SU-DHL-6 (cell line): Measurements from ENCODE around the gene NUB1.

Experiments used
- H2AFZ ChIP-seq: fragments of 200-600 bp; sonication (generic); 2 replicates; pipeline ENCODE4 v1.6.1; 2014; ENCODE audit warnings: low read depth, mild to moderate bottlenecking, moderate library complexity, mixed read lengths, antibody characterized with exemption, low read length; ENCODE audit not compliant: severe bottlenecking
- H3F3A ChIP-seq: fragments of 200-600 bp; shearing (Covaris generic); 2 replicates; pipeline ENCODE4 v1.6.0; 2016; ENCODE audit warnings: antibody characterized with exemption, mild to moderate bottlenecking; ENCODE audit not compliant: insufficient read depth
- H3K27ac ChIP-seq: fragments of 200-600 bp; sonication (generic); 2 replicates; pipeline ENCODE4 v1.5.1; 2016; ENCODE audit warnings: low read depth, mild to moderate bottlenecking, low read length, moderate library complexity, mixed read lengths
- H3K27me3 ChIP-seq: fragments of 200-600 bp; sonication (generic), shearing (Covaris generic); 2 replicates; pipeline ENCODE4 v1.6.0; 2014; ENCODE audit warnings: mild to moderate bottlenecking, low read length
- H3K36me3 ChIP-seq: fragments of 200-600 bp; sonication (generic); 2 replicates; pipeline ENCODE4 v1.6.1; 2014; ENCODE audit warnings: mild to moderate bottlenecking, low read length, mixed read lengths
- H3K4me2 ChIP-seq: fragments of 300-600, 200-600 bp; shearing (Covaris generic), sonication (generic); 2 replicates; pipeline ENCODE4 v1.6.0; 2014; ENCODE audit warnings: low read length, low read depth, mild to moderate bottlenecking; ENCODE audit not compliant: poor library complexity, severe bottlenecking
- H3K4me3 ChIP-seq: fragments of 200-600 bp; sonication (generic); 2 replicates; pipeline ENCODE4 v1.5.1; 2014; ENCODE audit warnings: antibody characterized with exemption, low read length, mild to moderate bottlenecking, mixed read lengths; ENCODE audit not compliant: insufficient read depth, poor library complexity, severe bottlenecking
- H3K79me2 ChIP-seq: fragments of 200-600 bp; sonication (generic); 2 replicates; pipeline ENCODE4 v1.6.1; 2014; ENCODE audit warnings: mild to moderate bottlenecking, low read length, moderate library complexity; ENCODE audit not compliant: insufficient read depth
- H3K9ac ChIP-seq: fragments of 200-600 bp; sonication (generic); 2 replicates; pipeline ENCODE4 v1.7.0; 2014; ENCODE audit warnings: mild to moderate bottlenecking, low read length
- H3K9me2 ChIP-seq: fragments of 200-600 bp; sonication (generic); replicated peaks from 2 replicates; pipeline ENCODE4 v1.6.1; 2014; ENCODE audit warnings: low read length; ENCODE audit not compliant: insufficient read depth
- H3K9me3 ChIP-seq: fragments of 200-600 bp; sonication (generic); 2 replicates; pipeline ENCODE4 v1.6.1; 2014; ENCODE audit warnings: low read length, mixed read lengths; ENCODE audit not compliant: insufficient read depth
- H4K20me1 ChIP-seq: fragments of 200-600 bp; sonication (generic); 2 replicates; pipeline ENCODE4 v1.6.1; 2014; ENCODE audit warnings: low read depth, mild to moderate bottlenecking, antibody characterized with exemption, low read length, moderate library complexity, mixed read lengths
- EZH2phosphoT487 ChIP-seq: fragments of 200-600 bp; sonication (generic), shearing (Covaris generic); conservative IDR thresholded peaks from 2 replicates; pipeline ENCODE4 v1.6.1; 2018; ENCODE audit warnings: mild to moderate bottlenecking, antibody characterized with exemption, low read length, moderate library complexity, mixed read lengths
- TF ChIP-seq, protein P1 (sequence below): fragments of 200-600 bp; sonication (generic); IDR thresholded peaks from one replicate; pipeline ENCODE4 v1.5.1; 2017; ENCODE audit warnings: antibody characterized with exemption, mild to moderate bottlenecking, low read length, moderate library complexity; ENCODE audit not compliant: insufficient read depth, poor library complexity, severe bottlenecking

The NUB1 gene

DNA sequence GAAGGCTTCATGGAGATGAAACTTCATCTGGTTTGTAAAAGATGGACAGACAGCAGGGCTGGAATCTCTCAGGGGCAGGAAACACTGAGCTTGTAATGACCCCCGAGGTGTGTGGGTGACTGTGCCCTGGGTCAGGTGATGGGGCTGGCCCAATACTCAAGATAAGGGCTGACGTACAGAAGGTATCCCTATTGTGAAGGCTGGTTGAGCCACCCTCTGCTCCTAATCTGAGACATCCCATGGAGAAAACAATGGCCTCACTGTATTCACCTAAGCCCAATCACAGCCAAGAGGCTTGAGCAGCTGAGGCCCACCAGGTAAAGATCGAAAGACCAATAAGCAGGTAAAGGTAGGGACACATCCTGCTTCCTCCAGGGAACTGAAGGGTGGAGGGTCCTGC is 34.8 kb upstream of the NUB1 start:
- H3K27me3 ChIP-seq: no peaks in the 10 kb centered on the region
- H3K4me3 ChIP-seq: no peak overlapping the region
- H3K36me3 ChIP-seq: no peaks in the 10 kb centered on the region
- no peak overlapping the region for H2AFZ ChIP-seq
- H3K79me2 ChIP-seq: no peaks in the 10 kb centered on the region
- H3K27ac ChIP-seq: no peak overlapping the region
- H3K9ac ChIP-seq: no peak overlapping the region
- no peaks in the 10 kb centered on the region for H3K9me2 ChIP-seq
- H3F3A ChIP-seq: no peaks in the 10 kb centered on the region
- H4K20me1 ChIP-seq: no peaks in the 10 kb centered on the region
- no peak overlapping the region for H3K4me2 ChIP-seq
- TF ChIP-seq, protein P1, sequence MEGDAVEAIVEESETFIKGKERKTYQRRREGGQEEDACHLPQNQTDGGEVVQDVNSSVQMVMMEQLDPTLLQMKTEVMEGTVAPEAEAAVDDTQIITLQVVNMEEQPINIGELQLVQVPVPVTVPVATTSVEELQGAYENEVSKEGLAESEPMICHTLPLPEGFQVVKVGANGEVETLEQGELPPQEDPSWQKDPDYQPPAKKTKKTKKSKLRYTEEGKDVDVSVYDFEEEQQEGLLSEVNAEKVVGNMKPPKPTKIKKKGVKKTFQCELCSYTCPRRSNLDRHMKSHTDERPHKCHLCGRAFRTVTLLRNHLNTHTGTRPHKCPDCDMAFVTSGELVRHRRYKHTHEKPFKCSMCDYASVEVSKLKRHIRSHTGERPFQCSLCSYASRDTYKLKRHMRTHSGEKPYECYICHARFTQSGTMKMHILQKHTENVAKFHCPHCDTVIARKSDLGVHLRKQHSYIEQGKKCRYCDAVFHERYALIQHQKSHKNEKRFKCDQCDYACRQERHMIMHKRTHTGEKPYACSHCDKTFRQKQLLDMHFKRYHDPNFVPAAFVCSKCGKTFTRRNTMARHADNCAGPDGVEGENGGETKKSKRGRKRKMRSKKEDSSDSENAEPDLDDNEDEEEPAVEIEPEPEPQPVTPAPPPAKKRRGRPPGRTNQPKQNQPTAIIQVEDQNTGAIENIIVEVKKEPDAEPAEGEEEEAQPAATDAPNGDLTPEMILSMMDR: no peak
- no peak for TF ChIP-seq EZH2phosphoT487
- H3K9me3 ChIP-seq: no peaks in the 10 kb centered on the region; the same call in 1 of the 2 replicates

DNA sequence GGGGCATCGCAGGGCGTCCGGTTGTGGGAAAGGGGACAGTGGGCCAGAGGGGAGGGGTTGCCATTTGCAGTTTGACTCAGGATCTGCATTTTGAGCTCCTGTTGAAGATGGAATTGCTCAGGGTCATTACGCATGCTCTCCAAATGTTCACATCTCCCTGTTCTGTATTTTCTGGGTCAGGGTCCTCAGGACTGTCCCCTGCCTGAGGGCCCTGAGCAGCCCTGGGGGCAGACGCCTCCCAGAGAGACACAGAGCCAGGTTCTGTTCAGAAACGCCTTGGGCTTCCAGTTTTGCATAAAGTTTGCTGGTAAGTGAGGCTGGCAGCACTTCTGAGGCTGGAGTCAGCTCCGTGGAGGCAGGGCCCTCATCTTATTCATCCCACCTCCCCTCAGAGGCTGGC is 34.1 kb upstream of the NUB1 start:
- Histone ChIP-seq H3K9me2 (no peaks in the 10 kb centered on the region), H3K9me3 (no peaks in the 10 kb centered on the region; the same call in 1 of the 2 replicates), H4K20me1 (no peaks in the 10 kb centered on the region), H3K27me3 (no peaks in the 10 kb centered on the region), H2AFZ (no peak overlapping the region), H3K4me3 (no peak overlapping the region), H3K9ac (no peak overlapping the region), H3K36me3 (no peaks in the 10 kb centered on the region), H3F3A (no peaks in the 10 kb centered on the region), H3K79me2 (no peaks in the 10 kb centered on the region), H3K27ac (no peak overlapping the region), H3K4me2 (no peak overlapping the region)
- TF ChIP-seq EZH2phosphoT487: no peak
- TF ChIP-seq, protein P1: no peak

DNA sequence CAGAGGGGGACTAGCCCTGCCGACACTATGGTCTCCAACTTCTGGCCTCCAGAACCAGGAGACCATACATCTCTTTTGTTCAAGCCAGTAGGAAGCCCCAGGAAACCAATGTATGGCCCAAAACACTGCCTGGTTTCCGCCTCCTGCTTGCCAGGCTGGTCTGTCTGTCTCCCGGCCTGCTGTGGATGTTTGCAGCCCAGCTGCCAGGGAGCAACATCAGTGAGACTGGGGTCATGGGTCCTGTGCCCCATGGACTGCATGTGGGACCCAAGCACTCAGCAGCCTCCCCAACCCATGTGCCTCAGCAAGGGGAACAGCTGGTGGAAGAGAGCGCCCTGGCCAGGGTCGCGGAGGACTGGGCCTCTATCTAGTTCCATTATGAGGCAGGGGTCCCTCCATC is 33.4 kb upstream of the NUB1 start:
- Histone ChIP-seq H3K79me2 (no peaks in the 10 kb centered on the region), H3F3A (no peaks in the 10 kb centered on the region), H3K4me3 (no peak overlapping the region), H3K4me2 (no peak overlapping the region), H3K36me3 (no peaks in the 10 kb centered on the region), H3K27ac (no peak overlapping the region), H2AFZ (no peak overlapping the region), H3K9me3 (no peaks in the 10 kb centered on the region; the same call in 1 of the 2 replicates), H4K20me1 (no peaks in the 10 kb centered on the region), H3K9me2 (no peaks in the 10 kb centered on the region), H3K27me3 (no peaks in the 10 kb centered on the region), H3K9ac (no peak overlapping the region)
- TF ChIP-seq EZH2phosphoT487: no peak
- TF ChIP-seq, protein P1: no peak

DNA sequence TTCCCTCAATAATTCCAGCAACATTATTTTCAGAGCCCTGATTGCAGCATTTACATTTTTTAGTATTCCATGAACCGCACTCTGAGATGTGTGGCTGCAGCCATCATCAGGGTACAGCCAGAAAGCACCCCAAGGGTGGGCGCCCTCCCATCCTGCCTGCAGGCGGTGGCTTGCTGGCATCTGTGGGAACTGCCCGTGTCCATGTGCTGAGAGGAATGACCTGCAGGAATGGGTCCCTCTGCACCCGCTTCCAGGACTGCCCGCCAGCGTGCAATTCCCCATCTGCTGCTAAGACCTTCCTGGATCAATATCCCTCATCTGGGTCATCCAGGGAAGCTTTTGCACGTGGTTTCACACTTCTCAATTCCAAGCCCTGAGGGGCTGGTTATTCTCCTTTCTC is 32.8 kb upstream of the NUB1 start:
- Histone ChIP-seq H3K4me3 (no peak overlapping the region), H3K27me3 (no peaks in the 10 kb centered on the region), H3K9me3 (no peaks in the 10 kb centered on the region; the same call in 1 of the 2 replicates), H3K36me3 (no peaks in the 10 kb centered on the region), H3K79me2 (no peaks in the 10 kb centered on the region), H2AFZ (no peak overlapping the region), H3K4me2 (no peak overlapping the region), H3K9me2 (no peaks in the 10 kb centered on the region), H3K9ac (no peak overlapping the region), H3K27ac (no peak overlapping the region), H4K20me1 (no peaks in the 10 kb centered on the region), H3F3A (no peaks in the 10 kb centered on the region)
- TF ChIP-seq, protein P1: no peak
- no peak for TF ChIP-seq EZH2phosphoT487
